NCI-H774 (cell line): ENCODE measurements around the gene EPB41L4A.
"Not testable (repeated sequence)": the region's sequence is repeated elsewhere in the genome, so short reads cannot be mapped to it uniquely, and the experiment has no call there.

Source experiments
- DNase-seq: peaks from one replicate; lab custom pipeline; 2025; lab: John Stamatoyannopoulos, UW

EPB41L4A gene

GRCh38 chr5:112397690-112398089, 21.4 kb downstream of the EPB41L4A start:
- DNase-seq = no peak

- DNase-seq = no peak
Measured at GRCh38 chr5:112396430-112396829, 22.6 kb downstream of the EPB41L4A start.

GRCh38 chr5:112395299-112395698, 23.8 kb downstream of the EPB41L4A start:
- DNase-seq = not testable (repeated sequence)

GRCh38 chr5:112390327-112390726, 28.8 kb downstream of the EPB41L4A start:
- DNase-seq = peak; percentile 67

- peak; percentile 4 for DNase-seq
Measured at GRCh38 chr5:112388739-112389138, 30.3 kb downstream of the EPB41L4A start.

DNA sequence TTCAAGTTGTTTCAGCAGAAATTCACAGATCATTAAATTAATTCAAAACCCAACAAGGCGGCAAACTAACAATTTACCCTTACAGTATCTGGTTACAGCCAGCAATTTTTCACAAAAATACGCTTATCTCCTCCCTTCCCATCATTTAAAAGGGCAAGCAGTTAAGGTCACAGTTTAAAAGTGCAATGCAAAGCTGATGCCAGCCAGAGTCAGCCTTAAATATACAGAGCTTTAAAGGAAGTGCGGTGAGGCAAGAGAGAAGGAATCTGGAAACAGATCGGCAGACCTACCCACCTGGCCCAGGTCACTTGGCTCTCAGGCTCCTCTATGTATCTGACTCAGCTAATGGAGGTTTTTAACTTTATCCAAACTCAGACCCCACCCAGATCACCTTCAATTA, 31.0 kb downstream of the EPB41L4A start:
- DNase-seq = no peak

GRCh38 chr5:112386766-112387165, 32.3 kb downstream of the EPB41L4A start:
- DNase-seq = no peak

DNA sequence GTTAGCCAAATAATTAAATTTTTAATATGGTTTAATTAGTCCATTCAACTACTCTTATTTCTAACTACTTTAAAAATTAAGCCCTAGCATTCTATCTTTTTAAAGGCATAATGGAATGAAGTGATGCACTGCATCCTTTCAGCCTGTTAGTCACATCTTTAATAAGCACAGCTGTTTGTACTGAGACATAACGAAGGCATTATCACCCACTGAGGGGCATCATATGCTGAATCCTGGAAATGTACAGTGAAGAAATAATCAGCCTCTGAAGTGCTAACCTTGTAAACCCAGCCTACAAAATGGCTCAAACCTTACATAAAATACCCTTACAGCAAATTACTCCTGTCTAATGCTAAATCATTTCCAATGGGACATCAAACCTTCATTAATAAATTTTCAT, 33.1 kb downstream of the EPB41L4A start:
- DNase-seq = no peak

- DNase-seq = no peak
Measured at GRCh38 chr5:112385566-112385965, 33.5 kb downstream of the EPB41L4A start.

GRCh38 chr5:112384523-112384922, 34.6 kb downstream of the EPB41L4A start:
- no peak for DNase-seq

DNA sequence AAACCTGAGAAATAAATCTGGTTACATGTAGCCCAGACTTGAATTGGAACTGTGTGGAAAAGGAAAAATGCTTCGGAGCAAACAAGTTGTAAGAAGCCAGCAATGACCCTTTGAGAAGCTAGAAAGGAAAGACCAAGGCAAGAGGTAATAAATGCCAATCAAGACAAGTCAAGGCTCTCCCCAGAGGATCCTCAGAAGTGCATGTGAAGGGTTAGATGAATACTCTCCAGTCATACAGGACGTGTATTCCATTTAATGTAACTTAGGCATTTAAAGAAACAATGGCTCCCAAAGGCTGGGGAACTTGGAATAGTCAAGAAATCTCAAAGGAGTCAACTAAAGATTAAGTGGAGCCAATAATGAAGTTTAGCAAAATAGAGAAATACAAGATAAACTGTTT, 36.2 kb downstream of the EPB41L4A start:
- DNase-seq = no peak

GRCh38 chr5:112381521-112381920, 37.6 kb downstream of the EPB41L4A start:
- no peak for DNase-seq

GRCh38 chr5:112379542-112380325, 39.3 kb downstream of the EPB41L4A start:
- DNase-seq = no peak

DNA sequence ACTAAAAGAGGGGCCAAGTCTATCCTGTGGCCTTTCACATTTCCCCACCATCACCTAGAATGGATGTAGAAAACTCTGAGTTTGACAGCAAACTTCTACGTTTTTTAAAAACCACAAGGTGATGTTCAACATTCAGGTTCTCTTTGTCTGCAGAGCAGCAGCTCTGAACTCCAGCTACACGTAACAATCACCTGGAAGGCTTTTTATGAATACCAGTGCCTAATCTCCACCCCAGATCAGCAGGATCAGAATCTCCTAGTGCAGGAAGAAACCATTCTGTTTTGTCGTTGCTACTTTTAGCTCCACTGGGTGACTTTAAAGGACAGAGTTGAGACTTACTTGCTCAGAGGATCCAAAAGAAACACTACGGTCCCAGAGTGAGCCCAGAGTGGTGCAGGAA, 44.3 kb downstream of the EPB41L4A start:
- DNase-seq = no peak

DNA sequence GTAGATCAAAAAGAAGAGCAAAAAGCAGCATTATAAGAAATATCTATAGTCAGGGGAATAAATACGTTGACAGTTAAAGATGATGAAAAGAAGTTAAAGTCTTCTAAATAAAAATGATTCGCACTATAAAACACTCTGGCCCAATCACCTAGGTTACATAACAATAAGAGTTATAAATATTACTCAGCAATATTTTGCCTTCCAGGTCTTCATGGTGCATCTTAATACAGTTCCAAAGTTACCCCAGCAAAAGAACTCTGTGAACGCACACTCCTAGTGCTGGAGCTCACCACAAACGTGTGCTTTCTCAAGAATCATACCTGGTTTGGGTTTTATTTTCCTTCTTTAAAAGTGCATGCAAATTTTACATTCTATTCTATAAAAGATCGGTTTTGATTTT, 44.7 kb downstream of the EPB41L4A start:
- no peak for DNase-seq

- DNase-seq = no peak
Measured at GRCh38 chr5:112373885-112374284, 45.2 kb downstream of the EPB41L4A start.

DNA sequence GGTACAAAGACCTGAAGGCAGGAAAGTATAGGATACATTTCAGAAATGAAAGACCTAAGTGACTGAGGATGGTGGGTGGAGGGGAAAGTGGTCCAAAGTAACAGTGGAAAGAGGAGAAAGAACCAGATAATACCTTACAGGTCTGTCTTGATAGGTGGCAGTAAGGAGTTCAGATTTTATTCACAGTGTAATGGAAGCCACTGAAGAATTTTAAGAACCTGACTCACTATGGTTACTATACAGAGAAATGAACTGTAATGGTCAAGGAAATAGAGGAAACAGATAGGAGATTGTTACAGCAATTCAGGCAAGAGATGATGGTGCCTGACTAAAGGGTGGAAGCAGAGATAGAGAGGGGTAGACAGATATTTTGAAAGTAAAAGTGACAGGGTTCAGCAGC, 46.5 kb downstream of the EPB41L4A start:
- DNase-seq = no peak

DNA sequence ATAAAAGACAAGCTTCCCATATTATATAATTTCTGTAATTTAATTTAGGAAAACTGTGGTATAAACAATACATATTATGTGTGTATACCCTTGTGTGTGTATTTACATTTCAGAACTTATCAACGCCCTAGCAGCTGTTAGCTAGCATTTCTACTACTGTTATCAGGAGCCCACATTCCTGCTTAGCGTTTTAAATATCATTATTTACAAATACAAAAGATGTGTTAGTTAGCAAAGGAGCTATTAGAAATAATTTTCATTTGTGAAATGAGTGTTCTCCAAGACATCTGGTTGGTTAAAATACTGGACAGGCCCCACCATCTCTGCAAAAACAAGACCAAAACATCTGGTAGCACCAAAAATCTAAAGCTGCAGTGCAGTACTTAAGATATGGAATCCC, 48.0 kb downstream of the EPB41L4A start:
- no peak for DNase-seq

GRCh38 chr5:112367400-112367799, 51.7 kb downstream of the EPB41L4A start:
- no peak for DNase-seq

- no peak for DNase-seq
Measured at GRCh38 chr5:112366987-112367386, 52.1 kb downstream of the EPB41L4A start.

- DNase-seq = not testable (repeated sequence)
Measured at GRCh38 chr5:112360740-112361139, 58.3 kb downstream of the EPB41L4A start.

DNA sequence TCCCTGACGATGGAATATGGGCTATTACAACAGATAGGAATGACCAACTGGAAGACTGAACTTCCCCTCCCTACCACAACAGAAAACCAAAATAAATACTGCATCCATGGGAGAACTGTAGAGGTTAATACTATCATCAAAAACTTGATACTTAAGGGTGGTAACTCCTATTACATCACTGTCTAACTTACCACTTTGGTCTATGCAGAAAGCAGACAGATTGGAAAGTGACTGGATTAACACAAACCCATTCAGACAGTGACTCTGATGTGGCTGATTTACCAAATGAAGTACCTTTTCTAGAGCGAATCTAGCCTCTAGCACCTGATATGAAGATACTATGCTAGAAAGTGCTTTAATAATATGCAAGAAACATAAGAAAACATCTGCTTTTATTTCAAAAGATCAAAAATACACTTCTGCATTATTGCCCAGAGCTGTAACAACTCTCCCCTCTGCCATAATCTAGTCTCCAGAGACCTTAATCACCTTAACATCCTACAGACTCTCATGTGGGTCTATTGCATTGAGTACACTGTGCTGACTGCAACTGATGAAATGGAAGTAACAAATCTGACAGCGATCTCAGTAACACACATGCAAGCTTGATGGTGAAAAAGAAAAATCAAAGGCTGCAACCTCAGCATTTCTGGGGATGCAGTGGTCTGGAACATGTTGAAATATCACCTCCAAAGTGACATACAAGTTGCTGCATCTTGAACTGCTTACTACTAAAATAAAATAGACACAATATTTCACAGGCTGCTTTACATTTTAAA, 62.7 kb downstream of the EPB41L4A start:
- no peak for DNase-seq

DNA sequence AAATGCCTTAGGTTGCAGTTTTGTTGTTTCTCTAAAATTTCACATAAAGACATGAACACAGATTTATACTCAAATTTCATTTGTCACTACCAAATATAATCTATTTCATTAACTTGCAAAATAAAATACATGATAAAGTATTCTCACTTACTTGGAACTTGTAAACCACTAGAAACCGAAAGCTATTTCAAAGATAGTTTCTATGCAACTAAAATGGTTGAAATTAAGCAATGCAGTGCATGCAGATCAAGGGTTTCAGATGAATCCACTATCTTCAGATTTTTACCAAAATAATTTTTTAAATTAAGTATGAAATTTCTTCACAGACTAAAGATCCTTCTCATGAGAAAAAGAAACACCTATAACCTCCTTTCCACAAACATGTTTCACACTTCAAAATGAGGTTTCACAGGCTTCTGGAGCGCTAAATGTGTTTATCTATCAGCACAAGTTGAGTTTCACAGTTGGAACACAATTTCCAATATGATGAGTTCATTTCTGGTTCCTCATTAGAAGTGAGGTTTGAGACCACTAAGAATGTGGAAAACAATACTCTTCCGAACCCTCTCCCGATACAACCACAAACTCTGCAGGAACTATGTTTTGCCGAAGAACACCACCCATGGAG, 63.9 kb downstream of the EPB41L4A start:
- no peak for DNase-seq
